ENCODE measurements around the gene HEYL.

DNA sequence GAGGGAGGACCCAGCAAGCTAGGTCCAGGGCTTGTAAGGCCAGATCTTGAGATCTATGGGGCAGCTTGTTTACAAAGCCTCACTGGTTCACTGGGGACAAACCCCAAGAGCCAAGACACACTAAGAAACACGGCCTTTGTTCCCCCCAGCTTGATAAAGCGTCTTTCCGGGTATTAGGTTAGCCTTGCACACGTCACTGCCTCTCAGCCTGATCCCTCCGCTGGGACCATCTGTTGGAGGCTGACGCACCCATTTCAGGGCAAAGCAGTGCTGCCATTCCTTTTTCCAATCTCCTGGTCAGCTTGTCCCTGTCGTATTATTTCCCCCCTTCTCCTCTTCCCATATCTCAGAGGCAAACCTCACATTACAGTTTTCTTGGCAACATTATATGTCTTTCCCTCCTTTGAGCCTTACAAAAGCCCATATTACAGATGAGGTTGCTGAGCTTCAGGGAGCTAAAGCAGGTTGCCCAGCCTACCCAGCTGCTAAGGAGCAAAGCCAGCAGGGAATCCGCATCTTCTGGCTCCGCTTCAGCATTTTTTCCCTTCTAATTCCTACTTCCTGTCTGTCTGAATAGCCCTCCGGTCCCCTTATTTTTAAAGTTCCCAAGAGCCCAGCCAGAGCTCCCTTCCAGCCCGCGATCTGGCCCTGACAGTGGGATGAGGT lies 4.1 kb downstream of the HEYL start:
- TF ChIP-seq, protein P1, sequence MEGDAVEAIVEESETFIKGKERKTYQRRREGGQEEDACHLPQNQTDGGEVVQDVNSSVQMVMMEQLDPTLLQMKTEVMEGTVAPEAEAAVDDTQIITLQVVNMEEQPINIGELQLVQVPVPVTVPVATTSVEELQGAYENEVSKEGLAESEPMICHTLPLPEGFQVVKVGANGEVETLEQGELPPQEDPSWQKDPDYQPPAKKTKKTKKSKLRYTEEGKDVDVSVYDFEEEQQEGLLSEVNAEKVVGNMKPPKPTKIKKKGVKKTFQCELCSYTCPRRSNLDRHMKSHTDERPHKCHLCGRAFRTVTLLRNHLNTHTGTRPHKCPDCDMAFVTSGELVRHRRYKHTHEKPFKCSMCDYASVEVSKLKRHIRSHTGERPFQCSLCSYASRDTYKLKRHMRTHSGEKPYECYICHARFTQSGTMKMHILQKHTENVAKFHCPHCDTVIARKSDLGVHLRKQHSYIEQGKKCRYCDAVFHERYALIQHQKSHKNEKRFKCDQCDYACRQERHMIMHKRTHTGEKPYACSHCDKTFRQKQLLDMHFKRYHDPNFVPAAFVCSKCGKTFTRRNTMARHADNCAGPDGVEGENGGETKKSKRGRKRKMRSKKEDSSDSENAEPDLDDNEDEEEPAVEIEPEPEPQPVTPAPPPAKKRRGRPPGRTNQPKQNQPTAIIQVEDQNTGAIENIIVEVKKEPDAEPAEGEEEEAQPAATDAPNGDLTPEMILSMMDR (IDR thresholded peaks at IDR 0.05) = no peak
- TF ChIP-seq POLR2AphosphoS5 (IDR thresholded peaks at IDR 0.05) (no peak), POLR2A (IDR thresholded peaks at IDR 0.05) (no peak)
